SK-N-SH (cell line): Measurements from ENCODE around the gene TDRD9. TPM values are rescaled to one million over a fixed set of nuclear protein-coding genes. Genes with fewer than 3 reads are reported as not detected.

Experiments
- CTCF ChIA-PET: fragments of 300-600, 350-600 bp; formaldehyde crosslinking; extraction: SDS; loops from one replicate; lab custom pipeline; 2021; lab: Yijun Ruan, JAX
- POLR2A ChIA-PET: fragments of 350-600 bp; sonication (Branson Sonifier 250); formaldehyde crosslinking; extraction: SDS; loops from one replicate; lab custom pipeline; 2020; ENCODE audit warnings: antibody characterized with exemption, inconsistent platforms; lab: Yijun Ruan, JAX
- DNase-seq: peaks from one replicate; pipeline ENCODE4 v3.0.0; 2012
- H2AFZ ChIP-seq: fragments of 200-600 bp; sonication (generic); 2 replicates; pipeline ENCODE4 v1.8.1; 2016; ENCODE audit warnings: antibody characterized with exemption, mild to moderate bottlenecking, low read depth
- H3F3A ChIP-seq: fragments of 200-600 bp; sonication (generic); replicated peaks from 2 replicates; pipeline ENCODE3; 2016; ENCODE audit warnings: antibody characterized with exemption, mild to moderate bottlenecking; ENCODE audit not compliant: insufficient read depth
- H3K27ac ChIP-seq, 2 experiments: fragments of 200-500 bp in 1 of 2; fragments of 200-600 bp in 1 of 2; sonication (Bioruptor generic) in 1 of 2; sonication (generic), shearing (Covaris generic) in 1 of 2; 2 replicates each; pipeline versions ENCODE4 v1.5.1 to v1.6.1; 2014 to 2016; ENCODE audit warnings: low read depth in 2 of 2, inconsistent platforms in 1 of 2, low read length in 1 of 2, mild to moderate bottlenecking in 1 of 2, mixed read lengths in 1 of 2
- H3K27me3 ChIP-seq: fragments of 200-600 bp; sonication (generic), shearing (Covaris generic); 2 replicates; pipeline ENCODE4 v1.6.1; 2016; ENCODE audit warnings: mixed run types; ENCODE audit not compliant: insufficient read depth
- H3K36me3 ChIP-seq, 2 experiments: fragments of 200-500 bp in 1 of 2; fragments of 200-600 bp in 1 of 2; sonication (Bioruptor generic) in 1 of 2; sonication (generic) in 1 of 2; replicated peaks in 1 of 2; 2 replicates each; pipeline versions ENCODE3 to v1.5.1; 2014 to 2016; ENCODE audit warnings: low read length in 1 of 2, mild to moderate bottlenecking in 1 of 2; ENCODE audit not compliant: insufficient read depth in 2 of 2, control insufficient read depth in 1 of 2
- H3K4me1 ChIP-seq, 2 experiments: fragments of 200-500 bp in 1 of 2; fragments of 200-600 bp in 1 of 2; sonication (Bioruptor generic) in 1 of 2; sonication (generic), shearing (Covaris generic) in 1 of 2; 2 replicates each; pipeline versions ENCODE4 v1.5.1 to v1.6.1; 2014 to 2016; ENCODE audit warnings: low read depth in 1 of 2, low read length in 1 of 2, mixed run types in 1 of 2; ENCODE audit not compliant: insufficient read depth in 2 of 2, control insufficient read depth in 1 of 2
- H3K4me2 ChIP-seq: fragments of 200-600 bp; sonication (generic), shearing (Covaris generic); 2 replicates; pipeline ENCODE4 v1.6.1; 2017; ENCODE audit warnings: mixed run types
- H3K4me3 ChIP-seq, 2 experiments: fragments of 200-500 bp in 1 of 2; fragments of 200-600 bp in 1 of 2; sonication (Bioruptor generic) in 1 of 2; sonication (generic), shearing (Covaris generic) in 1 of 2; 2 replicates each; pipeline versions ENCODE4 v1.5.1 to v1.8.1; 2014 to 2016; ENCODE audit warnings: low read depth in 2 of 2, inconsistent platforms in 1 of 2, low read length in 1 of 2, mild to moderate bottlenecking in 1 of 2, mixed read lengths in 1 of 2, moderate library complexity in 1 of 2
- H3K79me2 ChIP-seq: fragments of 200-600 bp; sonication (generic); 2 replicates; pipeline ENCODE4 v1.8.1; 2017; ENCODE audit warnings: mild to moderate bottlenecking; ENCODE audit not compliant: insufficient read depth
- H3K9ac ChIP-seq: fragments of 200-600 bp; sonication (generic); 2 replicates; pipeline ENCODE4 v1.6.1; 2017; ENCODE audit warnings: mixed run types
- H3K9me2 ChIP-seq: fragments of 200-600 bp; sonication (generic); 2 replicates; pipeline ENCODE4 v1.6.1; 2017; ENCODE audit warnings: mixed run types
- H3K9me3 ChIP-seq: fragments of 200-600 bp; sonication (generic); 2 replicates; pipeline ENCODE4 v1.6.1; 2017; ENCODE audit warnings: mixed run types, mild to moderate bottlenecking, moderate library complexity
- H4K20me1 ChIP-seq: fragments of 200-600 bp; sonication (generic); 2 replicates; pipeline ENCODE4 v1.6.1; 2017; ENCODE audit warnings: mild to moderate bottlenecking, mixed run types; ENCODE audit not compliant: insufficient read depth
- CHD2 ChIP-seq: fragments of 150-350 bp; IDR thresholded peaks from 2 replicates; pipeline ENCODE4 v1.6.1; 2018; ENCODE audit warnings: low read length; ENCODE audit not compliant: partially characterized antibody
- CTCF ChIP-seq: fragments of 200-600 bp; sonication (generic); IDR thresholded peaks from 2 replicates; pipeline ENCODE4 v1.6.1; 2017; ENCODE audit warnings: antibody characterized with exemption, mild to moderate bottlenecking, moderate library complexity
- ELF1 ChIP-seq: IDR thresholded peaks from 2 replicates; pipeline ENCODE4 v1.4.0; 2012
- EP300 ChIP-seq, 2 experiments: IDR thresholded peaks; 2 replicates each; pipeline versions ENCODE4 v1.4.0 to v1.6.1; 2012; ENCODE audit warnings: borderline replicate concordance in 1 of 2, low read depth in 1 of 2, low read length in 1 of 2
- EZH2phosphoT487 ChIP-seq: fragments of 200-600 bp; sonication (generic); IDR thresholded peaks from 2 replicates; pipeline ENCODE4 v1.6.1; 2017; ENCODE audit warnings: low read depth, mixed run types, mild to moderate bottlenecking, antibody characterized with exemption, moderate library complexity, borderline replicate concordance
- FOXJ3 ChIP-seq: sonication (generic); formaldehyde crosslinking; IDR thresholded peaks from 2 replicates; pipeline ENCODE4 v1.5.1; 2020; ENCODE audit warnings: mild to moderate bottlenecking, missing genetic modification reagents
- FOXM1 ChIP-seq: IDR thresholded peaks from 2 replicates; pipeline ENCODE4 v1.4.0; 2012; ENCODE audit warnings: low read depth, mild to moderate bottlenecking
- MXI1 ChIP-seq: IDR thresholded peaks from 2 replicates; pipeline ENCODE4 v1.6.1; 2012; ENCODE audit warnings: mild to moderate bottlenecking, low read depth, low read length, improper control_type of control experiment
- NFIC ChIP-seq: IDR thresholded peaks from 2 replicates; pipeline ENCODE4 v1.4.0; 2012; ENCODE audit warnings: borderline replicate concordance
- RAD21 ChIP-seq: IDR thresholded peaks from 2 replicates; pipeline ENCODE4 v1.6.1; 2012; ENCODE audit warnings: mild to moderate bottlenecking, low read length
- RCOR1 ChIP-seq: fragments of 150-350 bp; IDR thresholded peaks from 2 replicates; pipeline ENCODE4 v1.6.1; 2017; ENCODE audit warnings: antibody characterized with exemption, low read length
- REST ChIP-seq: IDR thresholded peaks from 2 replicates; pipeline ENCODE4 v1.6.1; 2012; ENCODE audit warnings: mild to moderate bottlenecking, low read depth, low read length, moderate library complexity
- RFX5 ChIP-seq: IDR thresholded peaks from 2 replicates; pipeline ENCODE4 v1.6.1; 2012; ENCODE audit warnings: mild to moderate bottlenecking, improper control_type of control experiment, low read length
- TCF12 ChIP-seq: IDR thresholded peaks from 2 replicates; pipeline ENCODE4 v1.4.0; 2012
- YY1 ChIP-seq: IDR thresholded peaks from 2 replicates; pipeline ENCODE4 v1.4.0; 2012; ENCODE audit warnings: low read depth, mild to moderate bottlenecking
- WGBS: methylation state at CpG from one replicate; pipeline ENCODE4 v1.1.6; 2017; ENCODE audit warnings: low lambda C conversion rate; 5-methylcytosine and 5-hydroxymethylcytosine counted together
- polyA plus RNA-seq, 3 experiments: library from polyadenylated mRNA; depleted of rRNA; stranded (reverse); fragments of >200 nt; gene quantifications; 2 replicates each; pipeline ENCODE4 v1.2.3, GENCODE V29; 2012
- TF ChIP-seq, protein P1 (sequence below): IDR thresholded peaks from 2 replicates; pipeline ENCODE4 v1.4.0; 2012; ENCODE audit warnings: low read depth, borderline replicate concordance
- TF ChIP-seq, protein P2 (sequence below): IDR thresholded peaks from 2 replicates; pipeline ENCODE4 v1.4.0; 2012; ENCODE audit warnings: low read depth, borderline replicate concordance
- TF ChIP-seq, protein P3 (sequence below): IDR thresholded peaks from 2 replicates; pipeline ENCODE4 v1.4.0; 2012; ENCODE audit warnings: low read depth

Gene TDRD9
- polyA plus RNA-seq, 1 of the 3 experiments (the other 2 are of a cell fraction), result not detected

DNA sequence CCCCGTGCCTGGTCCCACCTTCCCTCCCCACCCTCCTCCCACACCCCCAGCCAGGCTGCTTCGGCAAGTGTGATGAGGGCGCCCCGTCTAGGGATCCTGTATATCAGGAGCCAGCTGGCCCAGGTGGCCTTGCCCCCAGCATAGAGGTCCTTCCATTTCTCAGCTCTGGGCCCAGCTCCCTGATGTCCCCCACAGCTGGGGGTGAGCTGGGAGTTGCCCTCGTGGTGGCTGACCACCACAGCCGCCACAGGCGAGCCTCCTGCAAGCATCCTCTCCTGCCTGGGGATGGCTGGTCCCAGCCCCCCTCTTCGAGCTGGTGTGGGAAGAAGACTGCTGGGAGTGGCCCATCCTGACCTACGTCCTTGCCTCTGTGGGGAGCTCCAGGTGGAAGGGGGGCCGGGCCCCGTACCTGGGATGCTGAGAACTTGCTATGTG is 164.7 kb downstream of the TDRD9 start:
- no peak for TF ChIP-seq FOXM1
- TF ChIP-seq, protein P1, sequence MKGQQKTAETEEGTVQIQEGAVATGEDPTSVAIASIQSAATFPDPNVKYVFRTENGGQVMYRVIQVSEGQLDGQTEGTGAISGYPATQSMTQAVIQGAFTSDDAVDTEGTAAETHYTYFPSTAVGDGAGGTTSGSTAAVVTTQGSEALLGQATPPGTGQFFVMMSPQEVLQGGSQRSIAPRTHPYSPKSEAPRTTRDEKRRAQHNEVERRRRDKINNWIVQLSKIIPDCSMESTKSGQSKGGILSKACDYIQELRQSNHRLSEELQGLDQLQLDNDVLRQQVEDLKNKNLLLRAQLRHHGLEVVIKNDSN, result no peak
- TF ChIP-seq CHD2, result no peak
- TF ChIP-seq RAD21, result no peak
- no peak for TF ChIP-seq ELF1
- TF ChIP-seq FOXJ3 (CRISPR knock-in tag), result no peak
- TF ChIP-seq, protein P2, sequence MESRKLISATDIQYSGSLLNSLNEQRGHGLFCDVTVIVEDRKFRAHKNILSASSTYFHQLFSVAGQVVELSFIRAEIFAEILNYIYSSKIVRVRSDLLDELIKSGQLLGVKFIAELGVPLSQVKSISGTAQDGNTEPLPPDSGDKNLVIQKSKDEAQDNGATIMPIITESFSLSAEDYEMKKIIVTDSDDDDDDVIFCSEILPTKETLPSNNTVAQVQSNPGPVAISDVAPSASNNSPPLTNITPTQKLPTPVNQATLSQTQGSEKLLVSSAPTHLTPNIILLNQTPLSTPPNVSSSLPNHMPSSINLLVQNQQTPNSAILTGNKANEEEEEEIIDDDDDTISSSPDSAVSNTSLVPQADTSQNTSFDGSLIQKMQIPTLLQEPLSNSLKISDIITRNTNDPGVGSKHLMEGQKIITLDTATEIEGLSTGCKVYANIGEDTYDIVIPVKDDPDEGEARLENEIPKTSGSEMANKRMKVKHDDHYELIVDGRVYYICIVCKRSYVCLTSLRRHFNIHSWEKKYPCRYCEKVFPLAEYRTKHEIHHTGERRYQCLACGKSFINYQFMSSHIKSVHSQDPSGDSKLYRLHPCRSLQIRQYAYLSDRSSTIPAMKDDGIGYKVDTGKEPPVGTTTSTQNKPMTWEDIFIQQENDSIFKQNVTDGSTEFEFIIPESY, result no peak
- no peak for TF ChIP-seq RCOR1
- no peak for TF ChIP-seq CTCF
- no peak for TF ChIP-seq YY1
- no peak for TF ChIP-seq MXI1
- TF ChIP-seq, protein P3, sequence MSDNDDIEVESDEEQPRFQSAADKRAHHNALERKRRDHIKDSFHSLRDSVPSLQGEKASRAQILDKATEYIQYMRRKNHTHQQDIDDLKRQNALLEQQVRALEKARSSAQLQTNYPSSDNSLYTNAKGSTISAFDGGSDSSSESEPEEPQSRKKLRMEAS, result no peak
- TF ChIP-seq REST, result no peak
- no peak for TF ChIP-seq RFX5
- no peak for TF ChIP-seq NFIC
- TF ChIP-seq TCF12, result no peak
- no peak for TF ChIP-seq EP300 (IDR thresholded peaks at IDR 0.05; ENCODE audit: borderline replicate concordance in 1 of 2, low read depth in 1 of 2, low read length in 1 of 2)
- no peak for TF ChIP-seq EZH2phosphoT487
- TF ChIP-seq, all 33 proteins: peak for 0
- H3K9me3 ChIP-seq, result no peaks in the 10 kb centered on the region
- H3K4me1 ChIP-seq, result peaks cover 0 to 7% of the 10 kb centered on the region in 2 experiments; a peak in 1 of 4 replicates
- ChIA-PET POLR2A (no interaction called here), CTCF (interaction anchor here (0.8 to 5.5 kb wide), 9 partner anchors 9 to 490 kb away, joined by 3 to 79 read pairs (median 30); no protein-coding TSS in a partner anchor)
- no CpG with 5 or more reads among the region's 11 CpGs for WGBS
- H3K79me2 ChIP-seq, result no peaks in the 10 kb centered on the region
- no peak overlapping the region for H2AFZ ChIP-seq
- no peak overlapping the region for H3K27ac ChIP-seq
- H3K9me2 ChIP-seq, result no peaks in the 10 kb centered on the region
- no peaks in the 10 kb centered on the region for H4K20me1 ChIP-seq
- H3K4me3 ChIP-seq, result no peak overlapping the region
- no peak overlapping the region for H3K9ac ChIP-seq
- peak; percentile 27 for DNase-seq
- no peaks in the 10 kb centered on the region for H3F3A ChIP-seq
- no peak overlapping the region for H3K4me2 ChIP-seq
- no peaks in the 10 kb centered on the region for H3K27me3 ChIP-seq
- H3K36me3 ChIP-seq, result no peaks in the 10 kb centered on the region
